NCI-H146 treated with DMSO at 0.1 percent for 48 hours (cell line): ENCODE results near the gene ARHGEF40.
"Not testable (repeated sequence)": the region's sequence is repeated elsewhere in the genome, so short reads cannot be mapped to it uniquely, and the experiment has no call there.

Experiments used
- DNase-seq: peaks from one replicate; lab custom pipeline; 2025; ENCODE audit not compliant: unreplicated experiment; lab: John Stamatoyannopoulos, UW

ARHGEF40 gene

DNA sequence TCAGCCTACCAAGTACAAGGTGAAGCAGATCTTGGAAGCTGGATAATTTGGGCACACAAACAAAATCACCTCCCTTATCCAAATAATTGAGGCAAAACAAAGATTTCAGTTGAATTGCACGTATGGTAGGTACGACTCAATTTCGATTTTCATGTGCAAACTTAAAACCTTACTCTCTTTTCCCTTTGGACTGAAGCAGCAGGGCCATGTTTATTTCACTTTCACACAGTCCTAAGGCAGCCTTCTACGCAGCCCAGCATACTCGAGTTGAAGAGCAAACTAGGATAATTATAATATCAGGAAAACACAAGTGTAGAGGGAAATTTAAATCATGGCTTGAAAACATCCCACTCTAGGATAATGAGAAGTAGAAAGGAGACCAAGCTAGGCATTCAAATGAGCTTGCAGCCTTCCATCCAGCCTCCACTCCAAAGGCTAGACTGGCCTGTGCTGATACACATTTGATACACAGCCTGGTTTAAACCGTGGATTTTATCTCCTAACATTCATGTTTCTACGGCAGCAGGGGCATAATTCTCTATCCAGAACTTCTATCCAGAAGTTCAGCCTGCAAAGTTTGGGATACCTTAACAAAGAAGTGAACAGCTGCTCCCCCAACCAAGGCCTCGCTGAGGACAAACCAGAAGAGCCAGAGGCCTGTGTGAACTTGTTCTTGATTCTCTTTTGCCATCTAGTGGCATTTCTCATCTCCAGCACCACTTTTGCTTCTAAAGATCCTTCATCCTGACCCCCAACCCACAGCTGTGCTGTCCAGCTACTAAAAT lies 30.3 kb upstream of the ARHGEF40 start:
- DNase-seq: no peak

DNA sequence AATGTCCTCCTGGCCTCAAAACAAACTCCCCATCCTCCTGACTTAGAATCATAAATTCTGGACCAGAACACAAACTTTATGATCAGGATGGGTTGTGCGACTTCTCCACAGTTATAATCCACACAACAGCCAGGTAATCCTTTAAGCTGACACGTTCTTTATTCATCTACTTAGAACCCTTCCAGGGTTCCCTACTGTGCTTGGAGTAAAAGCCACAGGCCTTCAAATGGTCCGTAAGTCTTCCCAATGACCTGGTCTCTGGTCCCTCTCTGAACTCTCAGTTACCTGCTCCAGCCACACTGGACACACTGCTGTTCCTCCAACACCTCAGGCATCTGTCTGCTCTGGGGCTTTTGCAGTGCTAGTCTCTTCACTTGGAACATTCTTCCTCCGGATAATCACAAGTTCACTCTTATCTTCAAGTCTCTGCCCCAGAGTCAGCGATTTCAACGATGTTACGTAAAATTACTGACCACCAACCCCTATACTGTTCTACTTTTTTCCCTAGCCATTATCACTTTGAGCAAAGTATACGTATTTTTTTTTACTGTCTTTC lies 29.7 kb upstream of the ARHGEF40 start:
- DNase-seq: no peak

DNA sequence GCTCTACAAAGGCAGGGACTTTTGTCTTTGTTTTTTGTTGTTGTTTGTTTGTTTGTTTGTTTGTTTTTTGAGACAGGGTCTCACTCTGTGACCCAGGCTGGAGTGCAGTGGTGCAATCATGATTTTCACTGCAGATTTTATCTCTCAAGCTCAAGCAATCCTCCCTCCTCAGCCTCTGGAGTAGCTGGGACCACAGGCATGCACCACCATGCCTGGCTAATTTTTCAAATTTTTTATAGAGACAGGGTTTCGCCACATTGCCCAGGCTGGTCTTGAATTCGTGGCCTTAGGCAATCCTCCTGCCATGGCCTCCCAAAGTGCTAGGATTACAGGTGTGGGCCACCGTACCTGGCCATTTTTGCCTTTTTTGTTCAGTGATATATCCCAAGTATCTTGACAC lies 29.2 kb upstream of the ARHGEF40 start:
- DNase-seq: not testable (repeated sequence)

DNA sequence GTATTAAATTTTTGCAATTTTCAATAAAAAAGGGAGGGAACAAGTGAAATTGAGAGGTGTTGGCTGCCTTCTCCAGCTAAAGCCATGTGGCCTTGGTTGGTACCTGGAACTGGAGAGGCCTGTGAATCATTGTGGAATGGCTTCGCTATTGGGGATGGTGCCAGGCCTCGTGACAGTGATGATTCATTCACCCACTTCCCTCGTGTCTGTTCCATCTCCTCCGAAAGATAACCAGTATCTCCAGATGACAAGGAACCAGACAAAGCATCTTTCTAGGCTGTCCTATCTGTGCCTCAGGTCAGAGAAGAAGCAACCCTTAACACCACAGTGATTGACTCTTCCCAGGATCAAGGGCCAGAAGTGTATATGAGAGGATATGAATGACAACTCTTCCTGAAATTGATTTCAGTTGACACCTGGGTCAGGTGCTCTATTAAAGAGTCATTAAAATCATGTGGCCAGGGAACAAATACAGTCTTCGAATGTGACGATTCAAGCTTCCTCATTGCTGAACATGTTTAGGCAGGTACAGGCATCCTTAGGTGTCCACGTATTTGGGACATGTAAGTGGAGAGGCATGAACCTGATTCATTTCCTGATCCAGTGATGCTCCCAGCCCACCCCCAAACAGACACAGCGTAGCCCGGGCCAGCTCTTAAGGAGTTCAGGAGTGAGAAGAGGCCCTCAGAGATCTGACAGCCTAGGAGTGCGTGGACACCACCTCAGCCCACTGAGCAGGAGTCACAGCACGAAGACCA lies 28.2 kb upstream of the ARHGEF40 start, which contains the start of gene RNASE7:
Gene RNASE7 (plus strand): TSS at position 687 of the 758 bp plus-strand sequence. CDS start 631 bp downstream, outside the sequence.
- DNase-seq: no peak

DNA sequence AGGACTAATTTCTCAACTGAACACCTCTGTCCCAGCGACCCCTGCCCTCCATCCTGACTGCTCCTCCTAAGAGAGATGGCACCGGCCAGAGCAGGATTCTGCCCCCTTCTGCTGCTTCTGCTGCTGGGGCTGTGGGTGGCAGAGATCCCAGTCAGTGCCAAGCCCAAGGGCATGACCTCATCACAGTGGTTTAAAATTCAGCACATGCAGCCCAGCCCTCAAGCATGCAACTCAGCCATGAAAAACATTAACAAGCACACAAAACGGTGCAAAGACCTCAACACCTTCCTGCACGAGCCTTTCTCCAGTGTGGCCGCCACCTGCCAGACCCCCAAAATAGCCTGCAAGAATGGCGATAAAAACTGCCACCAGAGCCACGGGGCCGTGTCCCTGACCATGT lies 27.2 kb upstream of the ARHGEF40 start:
- DNase-seq: no peak

DNA sequence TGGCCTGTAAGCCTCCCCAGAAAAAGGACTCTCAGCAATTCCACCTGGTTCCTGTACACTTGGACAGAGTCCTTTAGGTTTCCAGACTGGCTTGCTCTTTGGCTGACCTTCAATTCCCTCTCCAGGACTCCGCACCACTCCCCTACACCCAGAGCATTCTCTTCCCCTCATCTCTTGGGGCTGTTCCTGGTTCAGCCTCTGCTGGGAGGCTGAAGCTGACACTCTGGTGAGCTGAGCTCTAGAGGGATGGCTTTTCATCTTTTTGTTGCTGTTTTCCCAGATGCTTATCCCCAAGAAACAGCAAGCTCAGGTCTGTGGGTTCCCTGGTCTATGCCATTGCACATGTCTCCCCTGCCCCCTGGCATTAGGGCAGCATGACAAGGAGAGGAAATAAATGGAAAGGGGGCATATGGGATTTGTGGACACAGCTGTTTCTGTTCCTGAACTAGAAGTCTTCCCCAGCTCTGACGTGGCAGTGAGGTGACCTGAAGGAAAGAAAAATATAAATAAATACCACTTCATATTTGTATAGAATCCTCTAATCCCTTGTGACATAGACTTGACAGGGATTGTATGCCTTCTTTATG lies 26.6 kb upstream of the ARHGEF40 start:
- no peak for DNase-seq

DNA sequence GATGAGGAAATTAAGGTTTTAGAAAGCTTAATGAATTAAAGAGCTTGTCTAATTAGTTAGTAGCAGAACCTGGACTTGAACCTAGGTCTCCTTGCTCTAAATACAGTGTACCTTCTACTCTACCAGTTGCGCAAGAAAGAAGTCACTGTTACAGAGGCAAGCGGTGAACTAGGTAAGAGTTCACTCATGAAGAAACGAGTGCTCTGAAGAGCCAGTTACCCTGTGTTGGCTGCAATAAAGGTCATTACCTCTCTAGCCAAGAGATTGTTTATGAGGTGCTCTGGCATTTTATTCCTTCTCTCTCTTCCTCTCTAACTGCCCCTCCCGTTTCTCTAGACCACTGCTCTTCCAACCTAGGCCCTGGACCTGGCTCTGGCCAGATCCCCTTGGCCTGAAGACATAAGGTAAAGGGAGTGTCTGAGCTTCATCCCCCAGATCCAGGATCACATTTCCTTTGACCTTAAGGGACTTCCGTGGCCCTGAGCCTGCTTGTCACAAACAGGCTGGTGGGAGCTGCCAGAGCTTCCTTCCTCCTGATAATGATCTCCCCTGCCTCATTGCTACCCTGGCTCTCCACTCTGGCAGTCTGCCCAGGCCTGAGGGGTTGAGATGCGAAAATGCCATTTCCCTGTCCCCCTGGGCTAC lies 26.0 kb upstream of the ARHGEF40 start:
- no peak for DNase-seq

DNA sequence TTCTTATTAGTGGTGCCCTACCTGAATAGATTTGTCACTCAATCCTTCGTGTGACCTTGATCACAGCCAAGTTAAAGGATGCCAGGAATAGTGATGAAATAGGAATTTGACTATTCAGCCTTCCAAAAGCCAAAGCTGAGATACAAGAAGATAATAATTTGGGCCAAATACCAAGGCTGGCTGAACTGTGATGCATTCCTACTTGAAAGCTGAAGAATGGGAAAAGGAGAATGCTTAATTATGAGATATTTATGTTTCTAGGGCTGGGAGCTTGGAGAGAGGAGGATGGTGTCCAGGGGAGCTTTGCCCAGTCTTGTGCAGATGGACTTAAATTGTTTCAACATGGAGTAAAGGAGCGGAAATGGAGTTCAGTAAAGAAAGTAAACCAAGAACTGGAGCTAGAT lies 22.7 kb upstream of the ARHGEF40 start:
- no peak for DNase-seq

DNA sequence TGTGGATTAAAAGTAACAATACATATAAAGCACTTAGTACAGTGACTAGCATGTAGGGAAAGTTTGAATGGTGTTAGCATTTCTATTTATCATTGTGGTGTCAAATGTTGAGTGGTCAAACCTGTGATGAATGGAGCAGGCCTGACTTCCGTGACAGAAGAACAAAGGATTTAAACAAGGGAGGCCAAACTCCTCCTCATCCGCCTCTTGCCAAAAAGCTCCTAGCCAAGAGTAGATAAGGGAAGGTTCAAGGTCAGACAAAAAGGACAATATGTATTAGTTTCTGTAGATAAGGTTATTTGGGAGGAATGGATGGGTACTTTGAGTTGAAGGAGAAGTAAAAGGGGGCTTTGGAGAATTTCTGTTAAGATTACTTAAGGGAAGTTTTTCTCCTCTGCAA lies 21.5 kb upstream of the ARHGEF40 start:
- DNase-seq: no peak

DNA sequence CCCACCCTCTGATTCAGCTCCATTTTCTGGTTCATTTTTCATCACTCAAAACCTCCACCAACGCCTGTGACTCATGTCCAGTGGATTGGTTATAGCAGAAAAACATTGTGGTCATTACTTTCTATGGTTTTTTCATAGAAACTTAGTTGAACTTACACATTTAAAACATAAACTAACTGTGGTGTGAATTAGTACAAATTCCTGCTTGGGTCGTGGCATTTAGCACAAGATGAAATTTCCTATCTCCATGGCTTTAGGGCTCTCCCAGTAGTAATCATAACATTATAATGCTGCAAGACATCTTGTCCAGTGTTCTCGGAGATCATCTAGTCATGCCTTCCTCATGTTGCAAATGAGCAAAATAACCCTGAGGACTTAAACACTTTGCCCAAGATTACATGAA lies 20.8 kb upstream of the ARHGEF40 start:
- DNase-seq: no peak

DNA sequence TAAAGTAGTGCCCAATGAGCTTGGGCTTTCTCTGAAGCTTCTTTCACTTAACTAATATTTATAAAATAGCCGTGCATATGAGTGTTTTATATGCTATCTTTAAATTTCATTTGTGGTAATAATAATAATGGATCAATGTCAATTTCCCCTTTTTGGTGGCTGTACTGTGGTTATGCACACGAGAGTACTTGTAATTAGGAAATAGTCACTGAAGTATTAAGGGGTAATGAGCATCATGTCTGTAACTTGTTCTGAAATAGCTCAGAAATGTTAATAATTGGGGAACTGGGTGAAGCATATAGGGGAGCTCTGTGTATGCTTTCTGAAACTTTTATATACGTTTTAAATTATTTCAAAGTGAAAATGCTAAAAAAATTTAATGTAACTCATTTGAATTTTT lies 19.5 kb upstream of the ARHGEF40 start:
- no peak for DNase-seq

DNA sequence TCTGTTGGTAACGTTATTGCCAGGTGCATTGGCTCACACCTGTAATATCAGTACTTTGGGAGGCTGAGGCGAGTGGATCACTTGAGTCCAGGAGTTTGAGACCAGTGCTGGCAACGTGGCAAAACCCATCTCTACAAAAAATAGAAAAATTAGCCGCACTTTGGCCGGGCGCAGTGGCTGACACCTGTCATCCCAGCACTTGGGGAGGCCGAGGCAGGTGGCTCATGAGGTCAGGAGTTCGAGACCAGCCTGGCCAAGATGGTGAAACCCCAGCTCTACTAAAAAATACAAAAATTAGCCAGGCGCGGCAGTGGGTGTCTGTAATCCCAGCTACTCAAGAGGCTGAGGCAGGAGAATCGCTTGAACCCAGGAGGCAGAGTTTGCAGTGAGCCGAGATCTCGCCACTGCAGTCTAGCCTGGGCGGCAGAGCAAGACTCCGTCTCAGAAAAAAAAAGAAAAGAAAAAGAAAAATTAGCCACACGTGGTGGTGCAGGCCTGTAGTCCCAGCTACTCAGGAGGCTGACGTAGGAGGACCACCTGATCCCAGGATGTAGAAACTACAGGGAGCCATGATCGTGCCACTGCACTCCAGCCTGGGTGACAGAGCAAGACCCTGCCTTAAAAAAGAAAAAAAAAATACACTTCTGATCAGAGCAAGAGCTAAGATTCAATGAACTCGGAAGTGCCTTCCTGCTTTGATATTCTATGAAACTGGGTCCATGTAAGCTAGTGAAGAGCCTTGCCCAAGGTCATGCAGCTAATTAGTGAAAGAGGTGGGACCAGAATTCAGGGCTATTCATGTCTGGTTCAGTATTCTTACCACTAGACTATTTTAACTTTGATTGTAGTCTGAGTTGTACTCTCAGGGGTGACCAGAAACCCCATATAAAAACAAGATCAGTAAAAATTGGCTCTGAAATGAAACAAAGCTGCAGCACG lies 16.7 kb upstream of the ARHGEF40 start:
- DNase-seq: no peak

DNA sequence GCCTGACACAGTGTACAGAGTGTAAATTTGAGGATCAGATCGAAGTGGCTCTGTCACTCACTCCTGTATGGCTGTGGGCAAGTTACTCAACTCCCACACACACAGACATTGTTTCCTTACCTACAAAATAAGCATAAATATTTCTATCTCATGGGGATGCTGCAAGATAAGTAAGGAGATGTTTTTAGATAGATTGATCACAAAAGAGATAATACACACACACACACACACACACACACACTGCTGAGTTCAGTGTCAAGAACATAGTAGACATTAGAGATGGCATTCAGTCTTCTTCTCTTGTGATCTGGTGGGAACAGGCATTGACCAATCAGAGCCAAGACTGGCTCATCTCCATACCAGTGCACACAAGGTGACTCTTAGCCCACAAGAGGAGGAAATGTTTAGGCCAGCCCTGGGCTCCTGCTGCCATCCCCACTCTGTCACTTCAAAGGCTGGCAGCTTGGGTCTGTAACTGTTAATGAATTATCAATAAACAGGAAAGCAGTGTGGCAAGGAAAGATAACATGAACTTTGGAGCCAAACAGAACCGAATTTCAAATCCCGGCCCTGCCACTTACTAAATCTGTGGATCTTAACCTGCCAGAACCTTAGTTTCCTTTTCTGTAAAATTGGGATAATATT lies 15.9 kb upstream of the ARHGEF40 start:
- no peak for DNase-seq

DNA sequence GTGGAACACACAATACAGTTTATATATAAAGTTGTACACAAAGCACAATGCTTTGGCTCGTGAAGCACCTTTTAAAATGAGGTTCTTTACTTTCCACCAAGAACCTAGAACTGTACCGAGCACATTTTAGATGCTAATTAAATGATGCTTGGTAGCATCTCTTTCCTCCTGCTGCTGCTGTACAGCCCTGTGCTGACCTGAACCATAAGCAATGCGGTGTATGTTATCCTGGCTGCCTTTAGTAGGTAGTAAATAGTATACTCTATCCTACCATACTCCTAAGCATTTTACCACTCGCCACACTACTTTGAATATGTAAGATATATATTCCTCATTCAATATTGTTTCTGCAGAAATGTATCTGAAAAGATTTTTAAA lies 15.3 kb upstream of the ARHGEF40 start:
- no peak for DNase-seq

DNA sequence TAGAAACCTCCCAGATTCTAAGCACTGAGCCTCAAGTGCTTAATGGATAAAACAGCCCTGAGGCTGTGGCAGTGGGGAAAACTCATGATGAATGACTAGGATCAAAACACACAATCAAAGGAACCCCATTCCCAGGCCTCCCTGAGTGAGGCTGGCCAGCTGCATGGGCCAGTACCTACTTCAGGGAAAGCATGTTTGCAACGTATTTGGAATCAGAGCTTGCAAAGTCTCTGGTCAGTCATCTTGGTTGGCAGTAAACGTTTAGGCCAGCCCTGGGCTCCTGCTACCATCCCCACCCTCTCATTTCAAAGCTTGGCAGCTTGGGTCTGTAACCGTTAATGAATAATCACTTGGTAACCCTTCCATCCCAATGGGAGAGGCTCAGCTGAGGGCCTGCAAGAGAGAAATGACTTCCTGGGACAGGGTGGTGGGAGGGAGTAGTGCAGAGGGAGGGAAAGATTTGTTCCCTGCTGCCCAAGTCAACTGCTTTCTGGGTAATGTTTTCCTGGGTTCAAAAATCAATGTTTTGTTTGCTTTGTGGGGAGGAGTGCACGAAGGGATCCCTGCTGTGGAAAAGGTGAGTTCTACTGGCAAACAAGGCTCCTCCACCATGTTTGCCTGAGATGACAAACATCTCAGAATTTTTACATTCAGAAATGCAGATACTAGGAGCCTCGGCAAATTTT lies 14.5 kb upstream of the ARHGEF40 start:
- DNase-seq: no peak

DNA sequence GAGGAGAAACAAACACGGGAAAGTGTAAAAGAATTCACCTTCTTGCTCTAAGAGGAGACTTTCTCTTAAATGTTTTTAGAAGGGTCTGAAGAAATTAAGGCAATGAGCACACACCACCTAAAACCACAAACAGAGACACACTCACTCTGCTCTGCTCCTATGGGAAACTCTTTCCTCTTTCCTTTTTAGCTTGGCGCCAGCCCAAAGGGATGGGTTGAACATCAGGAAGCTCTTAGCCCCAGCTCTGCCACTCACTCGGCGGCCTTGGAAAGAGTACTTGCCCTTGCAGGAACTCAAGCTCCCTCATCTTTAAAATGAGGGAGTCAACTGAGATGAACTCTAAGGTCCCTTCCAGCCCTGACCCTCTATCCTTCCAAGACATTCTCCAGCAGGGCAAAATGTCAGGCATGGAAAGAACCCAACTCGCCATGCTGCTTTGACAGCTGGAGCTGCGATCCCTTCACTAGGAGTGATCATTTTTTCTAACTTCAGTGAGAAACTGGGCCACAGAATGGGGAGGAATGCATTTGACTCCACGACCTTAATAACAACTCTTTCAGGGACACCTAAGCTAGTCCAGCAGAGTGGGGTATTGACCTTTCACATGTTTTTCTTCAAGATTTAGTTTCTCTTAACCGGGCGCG lies 13.5 kb upstream of the ARHGEF40 start:
- DNase-seq: no peak

DNA sequence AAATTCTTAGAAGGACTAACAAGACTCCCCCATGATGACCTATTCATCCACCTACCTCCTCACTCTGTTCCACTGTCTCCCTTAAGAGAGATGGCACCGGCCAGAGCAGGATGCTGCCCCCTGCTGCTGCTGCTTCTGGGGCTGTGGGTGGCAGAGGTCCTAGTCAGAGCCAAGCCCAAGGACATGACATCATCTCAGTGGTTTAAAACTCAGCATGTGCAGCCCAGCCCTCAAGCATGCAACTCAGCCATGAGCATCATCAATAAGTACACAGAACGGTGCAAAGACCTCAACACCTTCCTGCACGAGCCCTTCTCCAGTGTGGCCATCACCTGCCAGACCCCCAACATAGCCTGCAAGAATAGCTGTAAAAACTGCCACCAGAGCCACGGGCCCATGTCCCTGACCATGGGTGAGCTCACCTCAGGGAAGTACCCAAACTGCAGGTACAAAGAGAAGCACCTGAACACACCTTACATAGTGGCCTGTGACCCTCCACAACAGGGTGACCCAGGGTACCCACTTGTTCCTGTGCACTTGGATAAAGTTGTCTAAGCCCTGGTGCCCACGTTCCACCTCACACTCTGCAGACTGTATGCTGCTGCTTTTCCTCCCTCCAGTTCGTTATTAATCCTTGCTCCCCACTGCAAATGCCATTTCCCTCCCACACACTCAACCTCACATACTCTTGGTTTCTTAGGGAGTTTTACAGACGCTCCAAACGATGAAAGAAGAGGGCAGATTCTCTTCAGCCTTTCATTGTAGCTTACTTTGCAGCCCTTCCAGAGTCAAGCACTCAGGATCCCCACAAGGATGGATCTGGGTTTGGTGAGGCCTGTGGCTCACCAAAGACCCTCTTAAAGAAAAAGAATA lies 12.1 kb upstream of the ARHGEF40 start, which contains the start of gene RNASE8:
Gene RNASE8 (plus strand): TSS at position 20 of the 873 bp plus-strand sequence. CDS start 71 bp downstream, at position 91.
- no peak for DNase-seq
